HG02623 (cell line): ENCODE results near the gene IPO11.
"Not testable (repeated sequence)": the region's sequence is repeated elsewhere in the genome, so short reads cannot be mapped to it uniquely, and the experiment has no call there.

Experiments used
- ATAC-seq: cut with Tn5 transposase; IDR thresholded peaks from one replicate; pipeline ENCODE4 v1.9.1; 2021; ENCODE audit warnings: moderate library complexity; ENCODE audit not compliant: unreplicated experiment

The IPO11 gene

DNA sequence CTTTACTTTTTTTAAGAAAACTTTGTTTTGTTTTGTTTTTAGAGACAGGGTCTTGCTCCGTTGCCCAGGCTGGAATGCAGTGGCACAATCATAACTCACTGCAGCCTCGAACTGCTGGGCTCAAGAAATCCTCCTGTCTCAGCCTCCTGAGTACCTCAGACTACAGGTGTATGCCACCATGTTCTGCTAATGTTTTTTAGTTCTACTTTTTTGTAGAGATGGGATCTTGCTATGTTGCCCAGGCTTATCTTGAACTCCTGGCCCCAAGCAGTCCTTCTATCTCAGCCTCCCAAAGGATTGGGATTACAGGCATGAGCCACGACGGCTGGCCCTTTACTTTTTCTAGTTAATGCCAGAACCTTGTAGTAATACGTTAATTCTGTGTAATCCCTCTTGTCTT is 36.0 kb downstream of the IPO11 start:
- ATAC-seq, result no peak

DNA sequence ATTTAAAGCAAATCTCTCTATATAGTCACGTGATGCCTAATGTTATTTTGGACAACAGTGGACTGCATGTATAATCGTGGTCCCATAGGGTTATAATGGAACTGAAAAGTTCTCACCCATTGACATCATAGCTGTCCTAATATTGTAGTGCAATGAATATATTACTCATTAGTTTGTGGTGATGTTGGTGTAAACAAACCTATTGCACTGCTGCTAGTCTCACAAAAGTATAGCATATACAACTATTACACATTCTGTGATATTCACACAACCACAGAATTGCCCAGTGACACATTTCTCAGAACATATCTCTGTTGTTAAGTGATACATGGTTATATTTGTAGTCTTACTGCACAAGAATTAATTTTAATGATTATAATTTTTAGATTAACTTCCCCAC is 37.7 kb downstream of the IPO11 start:
- ATAC-seq, result no peak

- ATAC-seq, result no peak
These were observed 44.5 kb downstream of the IPO11 start for GRCh38 chr5:62457071-62457470.

- no peak for ATAC-seq
These were observed 48.0 kb downstream of the IPO11 start for GRCh38 chr5:62460578-62460983.

DNA sequence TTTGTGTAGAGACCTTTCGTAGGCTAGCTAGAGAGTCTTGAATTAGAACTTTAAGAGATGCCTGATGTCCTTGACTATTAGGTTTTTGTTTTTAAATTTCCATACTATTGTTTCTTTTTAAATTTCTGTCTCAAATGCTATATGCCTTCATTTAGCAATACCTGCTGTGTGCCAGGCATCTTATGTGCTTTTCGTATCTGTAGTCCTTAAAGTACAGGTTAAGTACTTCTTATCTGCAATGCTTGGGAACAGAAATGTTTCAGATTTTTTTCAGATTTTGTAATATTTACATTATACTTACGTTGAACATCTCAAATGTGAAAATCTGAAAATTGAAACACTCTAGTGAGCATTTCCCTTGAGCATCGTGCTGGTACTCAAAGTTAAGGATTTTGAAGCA is 49.0 kb downstream of the IPO11 start:
- ATAC-seq, result no peak

DNA sequence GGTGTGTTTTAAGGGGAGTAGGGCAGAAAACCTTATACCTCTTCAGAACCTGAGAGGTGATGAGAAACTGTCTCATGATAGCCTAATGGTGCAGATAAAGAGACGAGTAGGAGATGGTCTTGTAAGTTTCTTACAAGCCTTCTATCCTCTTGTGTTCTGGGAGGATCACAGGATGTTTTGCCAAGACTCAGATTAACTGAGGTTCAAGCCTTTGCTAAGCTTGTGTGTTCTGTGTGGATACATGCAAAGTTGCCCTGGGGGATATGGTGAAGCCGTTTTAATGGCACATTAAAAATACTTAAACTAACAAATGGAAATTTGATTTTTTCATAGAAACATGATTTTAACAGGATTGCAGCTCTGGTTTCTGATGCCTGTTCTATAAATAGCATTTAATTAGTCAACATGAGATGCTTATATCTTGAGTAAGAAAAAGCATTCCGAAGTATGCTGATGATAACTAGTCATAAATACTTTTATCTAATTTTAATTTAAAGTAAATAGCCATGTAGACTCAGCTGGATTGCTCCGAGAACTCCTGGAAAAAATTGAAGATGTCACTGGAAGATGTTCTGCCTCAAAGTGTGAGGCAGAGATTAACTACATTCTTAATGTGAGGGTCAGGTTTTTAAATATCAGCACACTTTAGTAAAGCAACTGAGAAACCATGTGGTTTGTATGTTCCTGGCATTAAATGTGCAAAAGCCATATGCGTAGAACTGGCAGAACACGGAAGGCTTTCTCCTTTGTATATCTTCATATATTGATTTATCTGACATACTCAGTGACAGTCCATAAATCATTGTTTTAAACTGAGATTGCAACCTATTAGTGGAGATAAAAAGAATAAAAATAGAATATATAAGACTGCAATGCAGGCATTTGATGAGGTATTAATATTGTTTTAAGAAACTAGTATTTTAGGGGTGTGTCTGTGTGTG is 53.7 kb downstream of the IPO11 start:
- ATAC-seq, result no peak

DNA sequence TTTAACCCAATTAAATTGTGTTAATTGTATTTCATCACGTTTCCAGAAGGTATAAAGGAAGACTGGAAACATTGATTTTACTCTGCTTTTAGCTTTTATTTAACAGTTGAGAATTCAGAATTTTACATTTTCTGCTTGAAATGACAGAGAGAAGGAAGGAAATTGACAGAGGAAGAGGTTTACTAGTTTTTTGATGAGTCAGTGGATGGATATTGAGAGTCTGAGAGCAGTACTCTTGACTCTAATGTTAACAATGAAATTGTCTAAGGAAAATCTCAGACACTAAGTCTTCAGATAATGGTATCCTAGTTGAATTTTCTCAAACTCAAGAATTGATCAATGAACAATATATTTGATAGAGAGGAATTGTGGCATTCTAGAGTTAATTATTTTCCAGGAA is 60.6 kb downstream of the IPO11 start:
- ATAC-seq, result no peak

DNA sequence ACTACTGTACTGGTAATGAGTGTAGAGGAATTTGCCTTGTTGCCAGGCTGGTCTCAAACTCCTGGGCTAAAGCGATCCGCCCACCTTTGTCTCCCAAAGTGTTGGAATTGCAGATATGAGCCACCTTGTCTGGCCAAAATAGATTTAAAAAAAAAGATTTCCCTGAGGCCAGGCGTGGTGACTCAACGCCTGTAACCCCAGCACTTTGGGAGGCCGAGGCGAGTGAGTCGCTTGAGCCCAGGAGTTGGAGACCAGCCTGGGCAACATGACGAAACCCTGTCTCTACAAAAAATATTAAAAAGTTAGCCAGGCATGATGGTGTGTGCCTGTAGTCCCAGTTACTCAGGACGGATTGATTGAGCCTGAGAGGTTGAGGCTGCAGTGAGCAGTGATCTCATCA is 62.5 kb downstream of the IPO11 start:
- no peak for ATAC-seq

DNA sequence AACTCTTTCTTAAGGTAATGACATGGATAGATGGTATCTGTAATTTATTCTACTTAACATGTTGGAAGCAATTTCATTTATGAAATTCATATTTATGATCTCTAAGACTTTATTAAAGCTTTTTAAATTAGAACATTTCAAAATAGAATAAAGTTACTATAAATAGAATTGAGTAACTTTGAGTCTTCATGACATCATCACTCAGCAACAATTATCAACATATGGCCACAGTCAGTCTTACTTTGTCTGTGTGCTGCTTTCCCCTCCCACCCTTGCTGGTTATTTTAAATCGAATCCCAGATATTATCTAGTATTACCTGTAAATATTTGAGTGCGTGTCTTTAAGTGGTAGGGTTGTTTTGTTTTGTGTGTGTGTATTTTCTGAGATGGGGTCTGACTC is 65.2 kb downstream of the IPO11 start:
- ATAC-seq, result no peak

DNA sequence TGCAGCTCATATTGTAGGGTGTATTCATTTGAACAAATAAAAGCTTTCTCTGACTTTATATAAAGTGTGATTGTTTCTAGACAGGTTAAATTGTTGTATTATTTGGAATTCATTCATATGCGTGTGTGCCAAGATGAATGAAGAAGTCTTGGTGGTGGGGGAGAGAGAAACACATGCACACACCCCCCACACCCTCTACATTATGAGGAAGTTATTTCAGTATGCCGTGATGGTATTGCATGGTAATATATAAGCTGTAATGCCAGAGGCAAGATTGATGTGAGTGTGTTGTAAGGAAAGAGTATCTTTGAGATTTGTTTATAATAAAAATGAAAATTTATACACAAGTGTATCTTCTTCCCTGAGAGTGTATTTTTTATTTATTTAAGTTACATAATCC is 71.0 kb downstream of the IPO11 start:
- no peak for ATAC-seq

GRCh38 chr5:62486672-62487071 is 74.1 kb downstream of the IPO11 start:
- no peak for ATAC-seq

DNA sequence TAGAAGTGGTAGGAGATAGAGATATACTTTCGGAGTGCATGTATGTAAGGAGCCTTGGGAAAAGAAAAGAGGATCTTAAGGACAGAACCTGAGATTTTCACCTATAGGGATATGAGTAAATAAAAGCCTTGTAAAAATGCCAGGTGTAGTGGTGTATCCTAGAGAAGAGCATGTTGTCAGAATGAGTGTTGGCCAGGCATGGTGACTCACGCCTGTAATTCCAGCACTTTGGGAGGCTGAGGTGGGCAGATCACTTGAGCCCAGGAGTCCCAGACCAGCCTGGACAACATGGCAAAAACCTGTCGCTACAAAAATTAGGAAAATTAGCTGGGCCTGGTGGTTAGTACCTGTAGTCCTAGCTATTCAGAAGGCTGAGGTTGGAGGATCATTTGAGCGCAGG is 76.0 kb downstream of the IPO11 start:
- ATAC-seq, result no peak

GRCh38 chr5:62489471-62489870 is 76.9 kb downstream of the IPO11 start:
- no peak for ATAC-seq

GRCh38 chr5:62494772-62495171 is 82.2 kb downstream of the IPO11 start:
- ATAC-seq, result no peak

DNA sequence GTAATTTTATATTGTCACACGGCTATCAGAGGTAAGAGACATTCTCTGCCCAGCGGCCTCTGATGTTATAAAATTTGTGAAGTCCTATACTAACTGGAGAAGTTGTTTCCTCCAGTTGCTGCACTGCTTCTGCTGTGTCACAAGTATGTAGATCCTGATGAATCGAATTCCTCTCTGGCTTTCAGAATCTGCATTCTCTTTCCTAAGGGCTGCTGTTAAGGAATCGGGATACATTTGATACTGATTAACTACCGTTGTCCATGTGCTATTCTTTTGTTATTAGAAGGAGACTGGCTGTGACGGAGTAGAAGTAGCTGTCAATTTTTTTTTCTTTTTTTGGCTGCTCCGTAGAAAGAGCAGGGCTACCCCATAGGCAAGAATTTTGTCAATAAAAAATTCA is 84.3 kb downstream of the IPO11 start:
- ATAC-seq, result no peak

- no peak for ATAC-seq
These were observed 86.4 kb downstream of the IPO11 start for GRCh38 chr5:62498961-62499360.

DNA sequence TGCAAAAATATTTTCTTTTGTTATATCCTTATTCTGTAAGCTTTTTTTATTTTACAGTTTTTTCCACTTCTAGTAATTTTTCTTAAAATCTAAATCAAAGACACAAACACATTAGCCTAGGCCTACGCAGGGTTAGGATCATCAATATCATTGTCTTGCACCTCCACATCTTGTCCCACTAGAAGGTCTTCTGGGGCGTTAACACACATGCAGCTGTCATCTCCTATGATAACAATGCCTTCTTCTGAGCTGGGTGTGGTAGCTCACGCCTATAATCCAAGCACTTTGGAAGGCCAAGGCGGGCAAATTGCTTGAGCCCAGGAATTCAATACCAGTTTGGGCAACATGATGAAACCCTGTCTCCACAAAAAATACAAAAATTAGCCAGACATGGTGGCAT is 87.2 kb downstream of the IPO11 start:
- ATAC-seq, result no peak

- no peak for ATAC-seq
These were observed 90.0 kb downstream of the IPO11 start for GRCh38 chr5:62502456-62503101.

GRCh38 chr5:62504129-62504528 is 91.6 kb downstream of the IPO11 start:
- no peak for ATAC-seq

DNA sequence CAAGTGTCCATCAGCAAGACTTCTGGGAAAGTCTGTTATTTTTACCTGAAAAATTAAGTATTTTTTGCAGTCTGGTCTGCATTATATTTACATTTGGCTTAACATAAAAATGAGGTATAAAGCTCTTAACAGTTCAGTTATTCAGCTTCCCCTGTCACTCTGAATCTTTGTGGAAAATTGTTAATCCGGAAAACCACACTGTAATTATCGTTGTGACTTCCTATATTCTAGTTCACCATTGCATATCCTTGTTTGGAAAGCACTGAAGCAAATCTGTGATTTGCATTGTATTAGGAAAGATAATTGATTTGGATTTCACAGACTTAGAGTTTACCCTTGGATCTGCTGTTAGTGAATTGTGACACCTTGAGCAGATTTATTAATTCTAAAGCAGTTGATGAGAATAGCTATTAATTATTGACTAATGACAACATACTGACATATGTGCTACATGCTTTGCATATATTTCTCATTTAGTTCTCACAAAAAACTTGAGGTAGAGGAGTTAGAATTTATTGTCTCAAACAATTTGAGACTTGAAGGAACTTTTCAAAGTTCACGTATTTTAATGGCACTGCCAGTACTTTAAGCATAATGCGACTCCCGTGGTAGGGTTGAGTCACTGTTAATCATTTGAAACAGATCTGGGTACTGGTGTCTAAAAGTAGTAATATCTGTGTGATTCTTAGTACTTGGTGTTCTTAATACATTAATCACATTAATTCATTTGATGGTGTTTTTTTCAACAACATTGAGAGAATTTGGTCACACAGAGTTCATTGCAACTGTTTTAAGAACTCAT is 94.3 kb downstream of the IPO11 start:
- no peak for ATAC-seq

DNA sequence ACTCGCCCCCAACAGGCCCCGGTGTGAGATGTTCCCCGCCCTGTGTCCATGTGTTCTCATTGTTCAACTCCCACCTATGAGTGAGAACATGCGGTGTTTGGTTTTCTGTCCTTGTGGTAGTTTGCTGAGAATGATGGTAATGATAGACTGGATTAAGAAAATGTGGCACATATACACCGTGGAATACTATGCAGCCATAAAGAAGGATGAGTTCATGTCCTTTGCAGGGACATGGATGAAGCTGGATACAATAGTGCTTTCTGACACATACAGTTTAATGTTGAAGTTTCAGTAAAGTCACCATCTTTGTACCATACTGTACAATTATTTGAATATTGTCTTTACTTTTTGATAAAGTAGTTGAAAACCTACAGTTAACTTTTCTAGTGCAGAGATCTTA is 96.2 kb downstream of the IPO11 start:
- ATAC-seq, result not testable (repeated sequence)

GRCh38 chr5:62509806-62510205 is 97.2 kb downstream of the IPO11 start:
- no peak for ATAC-seq
